Raji (cell line): ENCODE measurements around the gene IL10RA.

Experiments used
- POLR2A ChIP-seq: IDR thresholded peaks from 2 replicates; pipeline ENCODE4 v1.6.1; 2011; ENCODE audit warnings: low read depth, low read length, control low read depth; ENCODE audit not compliant: insufficient read depth

Gene IL10RA

GRCh38 chr11:117953024-117953671 is 33.0 kb upstream of the IL10RA start:
- no peak for TF ChIP-seq POLR2A

GRCh38 chr11:117958949-117959348 is 27.2 kb upstream of the IL10RA start:
- no peak for TF ChIP-seq POLR2A

GRCh38 chr11:117959438-117960149 is 26.6 kb upstream of the IL10RA start:
- no peak for TF ChIP-seq POLR2A

GRCh38 chr11:117960406-117960805 is 25.8 kb upstream of the IL10RA start:
- no peak for TF ChIP-seq POLR2A

- no peak for TF ChIP-seq POLR2A
Measured at GRCh38 chr11:117961896-117962295, 24.3 kb upstream of the IL10RA start.

- TF ChIP-seq POLR2A, result no peak
Measured at GRCh38 chr11:117962826-117963225, 23.4 kb upstream of the IL10RA start.

GRCh38 chr11:117966908-117967307 is 19.3 kb upstream of the IL10RA start:
- no peak for TF ChIP-seq POLR2A

GRCh38 chr11:117969160-117969991 is 16.8 kb upstream of the IL10RA start:
- no peak for TF ChIP-seq POLR2A

- TF ChIP-seq POLR2A, result no peak
Measured at GRCh38 chr11:117970400-117971024, 15.7 kb upstream of the IL10RA start.

GRCh38 chr11:117972044-117972443 is 14.2 kb upstream of the IL10RA start:
- TF ChIP-seq POLR2A, result no peak

GRCh38 chr11:117972629-117973502 is 13.3 kb upstream of the IL10RA start:
- TF ChIP-seq POLR2A, result no peak

GRCh38 chr11:117973503-117973860 is 12.7 kb upstream of the IL10RA start:
- no peak for TF ChIP-seq POLR2A

GRCh38 chr11:117976445-117976844 is 9.7 kb upstream of the IL10RA start:
- TF ChIP-seq POLR2A, result no peak

GRCh38 chr11:117977029-117977428 is 9.2 kb upstream of the IL10RA start:
- no peak for TF ChIP-seq POLR2A
